Hematopoietic multipotent progenitor cell (in vitro differentiated cells): ENCODE results near the gene USP12. TPM values are rescaled to one million over a fixed set of nuclear protein-coding genes. Genes with fewer than 3 reads are reported as not detected.
A peak's percentile ranks its signal among the peaks of the same experiment; 100 is the strongest.

Experiments used
- DNase-seq, 3 donors: peaks; one replicate each; pipeline ENCODE4 v3.0.0-alpha.2; 2011 to 2015; ENCODE audit warnings: low read depth in 2 of 3, low spot score in 2 of 3
- total RNA-seq: library from RNA; depleted of rRNA; stranded (reverse); fragments of >200 nt; gene quantifications from one replicate; pipeline ENCODE4 v1.2.3, GENCODE V29; 2012

Gene USP12
- total RNA-seq, 1 donor, result 8.1 TPM

DNA sequence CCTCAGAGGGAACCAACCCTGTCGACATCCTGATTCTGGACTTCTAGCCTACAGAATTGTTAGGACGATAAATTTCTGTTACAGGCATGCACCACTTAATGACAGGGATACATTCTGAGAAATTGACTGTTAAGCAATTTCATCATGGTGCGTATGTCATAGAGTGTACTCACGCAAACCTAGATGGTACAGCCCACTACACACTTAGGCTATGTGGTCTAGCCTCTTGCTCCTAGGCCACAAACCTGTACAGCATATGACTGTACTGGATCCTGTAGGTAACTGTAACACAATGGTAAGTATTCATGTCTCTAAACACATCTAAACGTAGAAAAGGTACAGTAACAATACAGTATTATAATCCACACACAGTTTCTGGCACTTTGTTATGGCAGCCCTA, 13.3 kb downstream of the USP12 start:
- DNase-seq, result no peak

DNA sequence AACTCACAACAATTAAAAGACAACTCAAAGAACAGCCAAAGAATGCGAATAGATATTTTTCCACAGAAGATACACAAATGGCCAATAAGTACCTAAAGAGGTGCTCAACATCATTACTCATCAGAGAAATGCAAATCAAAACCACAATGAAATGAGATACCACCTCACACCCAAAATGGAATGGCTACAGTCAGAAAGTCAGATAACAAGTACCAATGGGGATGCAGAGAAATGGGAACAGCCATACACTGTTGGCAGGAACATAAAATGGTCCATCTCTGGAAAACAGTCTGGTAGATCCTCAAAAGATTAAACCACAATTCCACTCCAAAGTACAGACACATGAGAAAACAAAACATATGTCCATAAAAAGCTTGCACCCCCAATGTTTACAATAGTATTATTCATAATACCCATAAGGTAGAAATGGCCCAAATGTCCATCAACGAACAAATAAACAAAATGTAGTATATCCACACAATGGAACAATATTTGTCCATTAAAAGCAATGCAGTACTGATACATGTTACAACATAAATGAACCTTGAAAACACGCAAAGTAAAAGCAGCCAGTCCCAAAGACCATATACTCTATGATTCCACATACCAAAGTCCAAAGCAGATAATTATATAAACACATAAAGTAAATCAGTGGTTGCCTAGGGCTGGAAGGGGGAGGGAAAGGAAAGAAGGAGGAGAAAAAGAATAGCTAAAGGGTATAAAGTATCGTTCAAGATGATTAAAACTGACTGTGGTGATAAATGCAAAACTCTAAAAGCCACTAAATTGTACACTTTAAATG, 19.6 kb downstream of the USP12 start:
- DNase-seq, result no peak

DNA sequence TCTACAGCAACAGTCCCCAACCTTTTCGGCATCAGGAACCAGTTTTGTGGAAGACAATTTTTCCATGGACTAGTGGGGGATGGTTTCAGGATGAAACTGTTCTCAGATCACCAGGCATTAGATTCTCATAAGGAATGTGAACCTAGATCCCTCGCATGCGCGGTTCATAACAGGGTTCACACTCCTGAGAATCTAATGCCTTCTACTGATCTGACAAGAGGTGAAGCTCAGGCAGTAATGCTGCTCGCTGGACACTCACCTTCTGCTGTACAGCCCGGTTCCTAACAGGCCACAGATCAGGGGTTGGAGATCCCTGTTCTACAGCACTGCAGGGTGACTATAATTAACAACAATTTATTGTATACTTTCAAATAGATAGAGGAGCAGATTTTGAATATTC, 21.9 kb downstream of the USP12 start:
- DNase-seq, result no peak

DNA sequence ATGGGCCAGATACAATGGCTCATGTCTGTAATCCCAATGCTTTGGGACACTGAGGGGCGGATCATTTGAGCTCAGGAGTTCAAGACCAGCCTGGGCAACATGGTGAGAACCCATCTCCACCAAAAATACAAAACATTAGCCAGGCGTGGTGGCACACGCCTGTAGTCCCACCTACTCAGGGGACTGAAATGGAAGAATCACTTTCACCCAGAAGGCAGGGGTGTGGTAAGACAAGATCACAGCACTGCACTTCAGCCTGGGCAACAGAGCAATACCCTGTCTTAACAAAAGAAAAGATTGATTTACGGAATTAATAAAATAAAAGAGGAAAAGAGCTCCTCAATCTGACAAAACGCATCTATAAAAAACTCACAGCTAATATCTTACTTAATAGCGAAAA, 22.7 kb downstream of the USP12 start:
- no peak for DNase-seq

DNA sequence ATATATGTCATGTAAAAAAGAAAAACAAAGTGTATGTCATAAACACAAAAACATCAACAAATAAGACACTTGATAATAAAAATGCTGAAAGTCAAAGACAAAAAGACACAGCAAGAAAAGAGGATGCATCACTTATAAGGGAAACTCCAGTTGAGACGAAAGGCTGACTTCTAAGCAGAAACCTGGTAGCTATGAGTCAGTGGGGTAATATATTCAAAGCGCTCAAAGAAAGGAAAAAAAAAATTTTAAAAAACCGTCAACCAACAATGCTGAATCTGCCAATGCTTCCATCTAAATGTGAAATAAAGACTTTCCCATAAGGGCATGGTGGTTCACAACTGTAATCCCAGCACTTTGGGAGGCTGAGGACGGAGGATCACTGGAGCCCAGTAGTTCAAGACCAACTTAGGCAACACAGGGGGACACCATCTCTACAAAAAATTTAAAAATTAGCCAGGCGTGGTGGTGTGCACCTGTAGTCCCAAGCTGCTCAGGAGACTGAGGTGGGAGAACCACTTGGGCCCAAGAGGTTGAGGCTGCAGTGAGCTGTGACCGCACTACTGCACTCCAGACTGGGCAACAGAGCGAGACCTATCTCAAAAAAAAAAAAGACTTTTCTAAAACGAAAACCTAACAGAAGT, 24.0 kb downstream of the USP12 start:
- no peak for DNase-seq

DNA sequence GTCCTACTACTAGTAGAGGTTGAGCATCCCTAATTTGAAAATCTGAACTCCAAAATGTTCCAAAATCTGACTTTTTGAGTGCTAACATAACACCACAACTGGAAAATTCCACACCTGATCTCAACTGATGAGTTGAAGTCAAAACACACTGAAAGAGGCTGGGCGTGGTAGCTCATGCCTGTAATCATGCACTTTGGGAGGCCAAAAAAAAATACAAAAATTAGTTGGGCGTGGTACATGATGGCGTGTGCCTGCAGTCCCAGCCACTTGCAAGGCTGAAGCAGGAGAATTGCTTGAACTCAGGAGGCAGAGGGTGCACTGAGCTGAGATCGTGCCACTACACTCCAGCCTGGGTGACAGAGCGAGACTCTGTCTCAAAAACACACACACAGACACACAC, 29.9 kb downstream of the USP12 start:
- DNase-seq, result no peak

DNA sequence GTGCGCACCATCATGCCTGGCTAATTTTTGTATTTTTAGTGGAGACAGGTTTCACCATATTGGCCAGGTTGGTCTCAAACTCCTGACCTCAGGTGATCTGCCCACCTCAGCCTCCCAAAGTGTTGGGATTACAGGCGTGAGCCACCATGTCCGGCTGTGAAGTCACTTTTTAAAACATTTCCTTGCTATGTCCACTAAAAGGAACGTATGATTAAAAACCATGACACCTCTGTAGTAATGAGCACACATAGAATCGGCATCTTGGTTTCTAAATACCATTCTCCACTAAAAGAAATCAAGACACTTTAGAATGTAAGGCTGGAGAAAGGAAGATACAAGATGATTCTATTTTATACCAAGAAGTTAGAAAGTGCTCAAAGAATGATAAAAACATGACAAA, 30.5 kb downstream of the USP12 start:
- DNase-seq, result peak in 1 of 3 donors; percentile 5

DNA sequence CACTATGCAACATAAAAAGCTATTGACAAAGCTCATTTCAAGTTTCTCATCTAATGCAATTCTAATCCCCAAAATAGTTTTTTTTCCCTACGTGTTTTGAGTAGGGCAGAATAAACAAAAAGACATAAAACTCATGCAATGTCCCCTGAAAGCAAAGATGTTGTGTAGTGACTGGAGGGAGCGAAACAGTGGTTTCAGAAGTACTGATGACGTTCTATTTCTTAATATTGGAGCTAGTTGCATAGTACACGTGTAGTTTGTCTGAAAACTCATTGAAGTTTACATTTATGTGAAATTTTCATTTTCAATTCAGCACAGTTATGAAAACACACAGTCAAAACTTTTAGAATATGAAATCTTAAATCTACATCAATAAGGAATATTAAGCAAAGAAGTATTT, 31.6 kb downstream of the USP12 start:
- no peak for DNase-seq

DNA sequence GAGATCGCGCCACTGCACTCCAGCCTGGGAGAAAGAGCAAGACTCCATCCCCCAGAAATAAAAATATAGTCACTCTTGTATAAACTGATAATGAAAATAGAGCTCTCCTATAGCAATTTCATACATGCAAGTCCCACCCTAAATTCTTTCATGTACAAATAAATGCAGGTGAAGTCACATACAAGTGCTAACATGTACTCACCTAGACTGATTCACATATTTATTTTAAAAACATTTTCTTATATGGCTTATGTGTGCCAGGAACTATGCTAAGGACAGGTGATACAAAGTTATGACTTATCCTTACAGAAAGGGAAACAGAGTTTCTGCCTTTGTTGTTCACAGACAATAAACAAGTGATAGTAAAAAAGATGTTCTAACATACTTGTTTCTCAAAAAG, 32.0 kb downstream of the USP12 start:
- no peak for DNase-seq

DNA sequence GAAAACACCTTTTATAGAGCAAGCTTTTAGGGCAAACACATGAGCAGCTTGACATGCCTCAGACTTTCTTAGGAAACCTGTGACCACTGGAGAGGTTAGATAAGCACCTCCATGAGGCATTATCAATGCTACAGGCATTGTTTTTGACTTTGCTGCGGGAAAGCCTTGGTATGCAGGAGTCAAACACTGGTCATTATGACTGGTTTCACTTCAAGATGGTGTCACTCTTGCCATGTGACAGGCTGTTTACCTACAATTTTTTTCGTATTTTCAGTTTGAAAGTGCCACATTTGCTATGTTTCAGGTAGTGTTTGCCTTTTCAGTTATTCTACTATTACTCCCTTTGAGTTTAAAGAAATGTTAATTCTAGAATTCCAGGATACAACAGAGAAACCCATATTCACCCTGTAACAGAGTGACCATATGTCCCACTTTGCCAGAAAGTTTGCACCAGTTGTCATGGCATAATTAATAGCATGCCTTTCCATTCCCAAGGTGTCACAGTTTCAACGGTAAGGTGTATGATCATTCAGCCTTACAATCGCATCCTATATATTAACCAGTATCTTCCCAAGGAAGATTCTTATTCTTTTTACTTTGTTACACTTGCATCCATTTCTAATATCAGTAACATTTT, 33.0 kb downstream of the USP12 start:
- DNase-seq, result peak in 2 of 3 donors; percentile 10 to 14

DNA sequence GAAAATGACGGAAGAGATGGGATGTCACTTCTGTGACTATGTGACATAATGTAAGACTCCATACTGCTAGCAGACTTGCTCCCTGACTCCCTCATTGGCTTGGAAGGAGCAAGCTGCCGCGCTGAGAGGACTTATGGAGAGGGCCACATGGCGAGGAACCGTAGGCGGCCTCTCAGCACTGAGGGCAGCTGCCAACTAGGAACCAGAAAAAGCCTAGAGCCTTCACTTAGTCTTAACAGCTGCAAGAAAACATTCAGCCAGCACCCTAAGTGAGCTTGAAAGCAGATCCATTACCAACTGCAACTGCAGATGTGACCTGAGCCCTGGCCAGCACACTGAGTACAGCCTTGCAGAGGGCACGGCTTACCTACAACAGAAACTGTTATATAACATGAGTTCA, 33.9 kb downstream of the USP12 start:
- no peak for DNase-seq

DNA sequence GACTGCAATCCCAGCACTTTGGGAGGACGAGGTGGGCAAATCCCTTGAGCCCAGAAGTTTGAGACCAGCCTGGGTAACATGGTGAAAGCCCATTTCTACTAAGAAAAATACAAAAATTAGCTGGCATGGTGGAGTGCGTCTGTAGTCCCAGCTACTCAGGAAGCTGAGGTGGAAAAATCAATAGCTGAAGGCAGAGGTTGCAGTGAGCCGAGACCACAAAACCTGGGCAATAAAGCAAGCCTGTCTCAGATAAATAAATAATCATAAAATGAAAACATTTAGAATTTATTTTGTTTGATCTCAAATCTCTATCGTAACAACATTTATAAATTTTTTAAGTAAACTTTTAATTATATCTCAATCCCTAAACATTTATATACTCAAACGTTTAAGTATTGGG, 36.6 kb downstream of the USP12 start:
- DNase-seq, result no peak

DNA sequence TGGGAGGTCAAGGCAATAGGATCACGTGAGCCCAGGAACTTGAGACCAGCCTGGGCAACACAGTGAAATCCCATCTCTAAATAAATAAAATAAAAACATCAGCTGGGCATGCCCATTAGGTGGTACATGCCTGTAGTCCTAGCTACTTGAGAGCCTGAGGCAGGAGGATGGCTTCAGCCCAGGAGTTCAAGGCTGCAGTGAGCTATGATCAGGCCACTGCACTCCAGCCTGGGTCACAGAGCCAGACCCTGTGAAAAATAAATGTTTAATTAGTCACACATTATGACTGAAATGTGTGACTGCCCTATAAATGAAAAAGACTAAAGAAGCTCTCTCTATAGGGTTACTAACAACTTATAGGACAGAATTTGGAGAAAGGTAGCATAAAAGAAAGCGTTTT, 37.7 kb downstream of the USP12 start:
- DNase-seq, result no peak

DNA sequence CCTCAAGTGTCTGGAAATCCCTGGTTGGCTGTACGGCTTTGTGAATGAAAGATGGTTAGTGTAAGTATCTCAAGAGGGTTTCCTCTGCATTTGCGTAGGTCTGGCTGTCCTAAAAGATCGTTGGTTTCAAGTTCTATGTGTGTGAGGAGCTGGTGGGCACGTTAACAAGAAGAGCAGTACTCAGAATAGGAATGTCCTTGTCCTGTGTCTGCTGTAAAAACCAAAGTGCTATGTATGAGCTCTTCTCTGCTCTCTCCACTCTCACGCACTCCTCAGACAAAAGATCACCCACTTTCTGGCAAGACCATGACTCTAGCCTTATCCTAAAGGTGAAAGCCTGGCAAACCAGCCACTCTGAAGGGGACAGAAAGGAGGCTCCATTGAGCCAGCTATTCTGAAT, 39.1 kb downstream of the USP12 start:
- no peak for DNase-seq

DNA sequence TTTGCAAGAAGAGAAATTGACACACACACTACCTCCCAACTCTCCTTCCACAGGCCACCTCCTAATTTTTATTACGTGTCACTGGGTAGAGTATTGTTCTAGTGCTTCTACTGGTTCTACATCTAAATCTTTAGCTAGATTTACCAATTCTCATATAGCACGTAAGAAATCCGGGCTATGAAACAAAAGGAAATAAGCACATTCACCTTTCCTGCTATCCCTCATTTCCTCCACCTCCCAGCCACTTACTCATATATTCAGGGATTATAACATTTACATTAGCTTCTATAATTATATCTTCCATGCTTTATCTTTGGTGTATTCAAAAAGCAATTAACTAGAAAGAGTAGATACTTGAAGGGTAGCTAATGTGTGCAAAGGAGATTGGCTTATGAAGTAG, 39.7 kb downstream of the USP12 start:
- no peak for DNase-seq

DNA sequence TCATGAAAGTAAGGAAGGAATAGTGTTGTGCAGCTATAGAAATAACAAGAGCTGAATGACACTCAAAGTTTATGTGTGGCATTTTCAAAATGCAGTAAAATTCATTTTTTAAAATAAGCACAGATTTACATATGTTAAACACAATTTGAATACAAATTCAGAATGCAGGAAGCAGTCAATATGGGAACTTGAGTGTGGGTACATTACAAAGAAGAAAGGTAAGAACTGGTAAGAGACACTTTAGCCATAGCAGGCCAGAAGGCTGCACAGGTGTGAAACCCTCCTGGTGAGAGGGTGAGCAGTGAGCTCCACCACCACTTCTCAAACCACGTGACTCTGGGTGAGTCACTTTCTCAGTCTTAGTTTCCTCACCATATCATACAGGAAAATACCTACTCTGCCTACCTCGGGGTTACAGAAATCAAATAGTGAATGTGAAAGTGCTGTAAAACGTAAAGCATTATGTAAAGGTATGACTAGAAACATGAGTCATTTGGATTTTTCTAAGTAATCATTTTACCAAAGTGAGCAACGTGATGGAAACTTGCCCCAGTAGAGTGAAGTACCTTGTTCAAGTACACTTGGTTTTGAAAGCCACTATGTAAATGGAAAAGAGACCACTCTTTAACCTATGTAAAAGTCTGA, 40.5 kb downstream of the USP12 start:
- DNase-seq, result peak in 1 of 3 donors; percentile 17

DNA sequence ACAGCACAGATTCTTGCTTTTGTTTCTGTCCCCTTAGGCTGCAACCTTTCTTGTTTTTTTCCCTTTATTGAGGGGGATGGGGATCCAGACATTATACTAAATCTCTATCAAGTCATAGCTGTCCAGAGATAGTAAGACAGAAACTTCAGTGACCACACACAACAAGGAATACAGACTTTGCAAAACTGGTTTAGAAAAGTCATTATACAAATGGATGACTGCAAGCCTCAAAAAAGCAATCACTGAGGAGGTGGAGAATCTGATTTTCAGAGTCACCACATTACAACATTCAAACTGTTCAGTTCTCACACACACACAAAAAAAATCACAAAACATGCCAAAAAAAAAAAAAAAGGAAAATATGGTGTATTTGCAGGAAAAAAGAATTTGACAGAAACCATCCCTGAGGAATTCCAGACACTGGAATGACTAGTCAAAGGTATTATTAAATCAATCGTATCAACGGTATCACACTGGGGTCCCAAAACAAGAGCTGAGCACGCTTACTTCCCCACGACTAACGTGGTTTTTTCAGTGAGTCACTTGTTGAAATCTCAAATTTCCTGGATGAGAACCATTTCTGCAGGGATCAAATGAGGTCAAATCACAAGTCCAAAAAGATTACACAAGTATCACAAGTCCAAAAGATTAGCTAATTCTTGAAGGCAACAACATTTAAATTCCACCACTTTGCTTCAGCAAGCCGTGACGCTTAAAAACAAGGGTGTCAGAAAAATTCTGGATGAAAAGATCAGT, 41.2 kb downstream of the USP12 start:
- DNase-seq, result no peak

DNA sequence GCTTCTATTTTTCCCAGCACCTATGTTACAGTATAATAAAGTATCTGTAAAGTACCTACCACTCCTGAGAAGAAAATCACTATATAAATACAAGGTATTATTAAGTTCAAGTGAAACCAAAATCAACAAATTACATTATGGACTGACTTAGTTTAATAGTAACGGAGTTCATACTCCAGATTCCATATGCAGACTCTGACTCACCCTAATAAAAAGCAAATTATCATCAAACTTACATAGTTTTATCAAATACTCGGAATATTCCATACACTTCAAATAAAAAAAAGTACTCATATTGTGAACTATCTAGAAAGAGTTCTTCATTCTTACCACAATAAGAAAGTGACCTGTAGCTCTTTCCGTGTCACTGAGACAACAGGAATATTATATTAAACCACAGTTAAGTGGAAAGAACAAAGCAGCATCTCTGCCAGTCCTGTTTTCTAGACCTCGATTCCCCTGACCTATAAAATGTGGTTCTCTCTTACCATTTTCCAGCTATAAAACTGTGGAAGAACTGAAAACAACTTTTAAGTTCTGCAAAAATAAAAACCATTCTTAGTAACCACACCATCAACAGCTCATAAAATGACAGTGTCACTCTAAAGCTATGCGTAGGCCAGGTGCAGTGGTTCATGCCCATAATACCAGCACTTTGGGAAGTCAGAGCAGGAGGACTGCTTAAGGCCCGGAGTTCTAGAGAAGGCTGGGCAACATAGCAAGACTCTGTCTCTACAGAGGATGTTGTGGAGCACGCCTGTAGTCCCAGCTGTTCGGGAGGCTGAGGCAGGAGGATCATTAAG, 42.6 kb downstream of the USP12 start:
- DNase-seq, result no peak

DNA sequence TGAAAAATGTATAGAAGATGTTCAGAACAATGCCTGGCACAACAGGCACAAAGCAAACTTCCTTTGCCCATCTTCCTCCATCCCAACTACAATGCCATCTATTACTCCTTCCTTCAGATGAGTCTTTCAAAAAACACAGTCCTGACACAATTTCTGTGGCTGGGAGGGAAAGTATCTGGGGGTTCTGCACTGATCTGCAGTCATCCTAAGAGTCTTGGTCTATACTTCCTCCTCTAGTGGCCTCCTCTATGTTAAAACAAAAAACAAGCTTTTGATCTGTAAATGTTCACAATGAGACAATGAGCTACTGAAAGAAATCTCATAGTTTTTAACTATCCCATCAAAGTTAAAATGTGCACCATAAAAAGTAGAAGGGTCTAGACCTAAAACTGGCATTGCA, 44.8 kb downstream of the USP12 start:
- no peak for DNase-seq
